Skeletal muscle tissue (tissue), 4 donors: Measurements from ENCODE around the gene GSG1L. TPM values are rescaled to one million over a fixed set of nuclear protein-coding genes. Genes with fewer than 3 reads are reported as not detected.

Experiments used
- H3K27ac ChIP-seq: one replicate; pipeline ENCODE4 v1.7.0; 2013; ENCODE audit warnings: mild to moderate bottlenecking, low read depth, low read length, inconsistent platforms
- H3K27me3 ChIP-seq, 3 donors: one replicate each; pipeline ENCODE4 v1.7.0; 2013; ENCODE audit warnings: low read length in 3 of 3; ENCODE audit not compliant: control insufficient read depth in 3 of 3, insufficient read depth in 3 of 3
- H3K36me3 ChIP-seq, 3 donors: one replicate each; pipeline ENCODE4 v1.7.0; 2013; ENCODE audit warnings: low read length in 3 of 3; ENCODE audit not compliant: control insufficient read depth in 3 of 3, insufficient read depth in 3 of 3
- H3K4me1 ChIP-seq, 3 donors: one replicate each; pipeline ENCODE4 v1.7.0; 2013; ENCODE audit warnings: low read length in 3 of 3, mild to moderate bottlenecking in 3 of 3; ENCODE audit not compliant: control insufficient read depth in 3 of 3, insufficient read depth in 3 of 3
- H3K4me3 ChIP-seq, 3 donors: one replicate each; pipeline ENCODE4 v1.7.0; 2013; ENCODE audit warnings: low read length in 3 of 3
- H3K9ac ChIP-seq, 3 donors: one replicate each; pipeline ENCODE4 v1.7.0; 2013; ENCODE audit warnings: low read length in 3 of 3, mild to moderate bottlenecking in 3 of 3, moderate library complexity in 2 of 3, low read depth in 1 of 3
- H3K9me3 ChIP-seq, 3 donors: one replicate each; pipeline ENCODE4 v1.7.0; 2013; ENCODE audit warnings: low read length in 3 of 3; ENCODE audit not compliant: control insufficient read depth in 3 of 3
- total RNA-seq: library from RNA; depleted of rRNA; stranded (reverse); fragments of >200 nt; gene quantifications from one replicate; pipeline ENCODE4 v1.2.3, GENCODE V29; 2014
- donor health status: Osteomylitis.

Gene GSG1L
- total RNA-seq, 1 donor from 2014 or later = 2.1 TPM

GRCh38 chr16:28057949-28058348, 5.6 kb downstream of the GSG1L start:
- no peaks in the 10 kb centered on the region for H3K36me3 ChIP-seq
- no peak overlapping the region for H3K9ac ChIP-seq
- H3K4me1 ChIP-seq = no peaks in the 10 kb centered on the region
- H3K9me3 ChIP-seq = no peaks in the 10 kb centered on the region
- H3K27ac ChIP-seq = no peak overlapping the region
- H3K4me3 ChIP-seq = no peak overlapping the region
- H3K27me3 ChIP-seq = peaks cover 35 to 62% (median 54%) of the 10 kb centered on the region in 3 donors

GRCh38 chr16:28053461-28053860, 10.1 kb downstream of the GSG1L start:
- H3K27me3 ChIP-seq = peaks cover 14 to 30% (median 24%) of the 10 kb centered on the region in 3 donors
- no peak overlapping the region for H3K9ac ChIP-seq
- H3K9me3 ChIP-seq = peaks cover 0 to 3% (median 0%) of the 10 kb centered on the region in 3 donors
- H3K36me3 ChIP-seq = no peaks in the 10 kb centered on the region
- H3K4me1 ChIP-seq = no peaks in the 10 kb centered on the region
- H3K4me3 ChIP-seq = no peak overlapping the region
- no peak overlapping the region for H3K27ac ChIP-seq

- Histone ChIP-seq H3K27ac (no peak overlapping the region), H3K9ac (no peak overlapping the region), H3K27me3 (peaks cover 6 to 24% (median 17%) of the 10 kb centered on the region in 3 donors), H3K4me1 (no peaks in the 10 kb centered on the region), H3K4me3 (no peak overlapping the region), H3K9me3 (peaks cover 0 to 3% (median 0%) of the 10 kb centered on the region in 3 donors), H3K36me3 (no peaks in the 10 kb centered on the region)
Observed at GRCh38 chr16:28052274-28053128, 11.0 kb downstream of the GSG1L start.

- H3K27ac ChIP-seq = no peak overlapping the region
Observed at GRCh38 chr16:28051486-28051885, 12.0 kb downstream of the GSG1L start.

GRCh38 chr16:28042811-28043210, 20.7 kb downstream of the GSG1L start:
- no peak overlapping the region for H3K27ac ChIP-seq
- peaks cover 0 to 2% (median 0%) of the 10 kb centered on the region in 3 donors for H3K9me3 ChIP-seq
- peak overlapping the region in 2 of 3 donors; percentile 11 to 24 for H3K4me3 ChIP-seq
- H3K9ac ChIP-seq = no peak overlapping the region
- H3K27me3 ChIP-seq = peaks cover 0 to 3% (median 0%) of the 10 kb centered on the region in 3 donors
- peaks cover 3 to 8% (median 5%) of the 10 kb centered on the region in 3 donors for H3K4me1 ChIP-seq
- H3K36me3 ChIP-seq = no peaks in the 10 kb centered on the region

More at GRCh38 chr16:28051486-28051885, 12.0 kb downstream of the GSG1L start:
- H3K4me3 ChIP-seq = no peak overlapping the region
- no peak overlapping the region for H3K9ac ChIP-seq
- no peaks in the 10 kb centered on the region for H3K36me3 ChIP-seq
- peaks cover 5 to 23% (median 8%) of the 10 kb centered on the region in 3 donors for H3K27me3 ChIP-seq
- H3K9me3 ChIP-seq = peaks cover 0 to 5% (median 0%) of the 10 kb centered on the region in 3 donors
- no peaks in the 10 kb centered on the region for H3K4me1 ChIP-seq

- Histone ChIP-seq H3K4me3 (no peak overlapping the region), H3K9ac (no peak overlapping the region), H3K27ac (no peak overlapping the region), H3K4me1 (peaks cover 3 to 8% (median 5%) of the 10 kb centered on the region in 3 donors), H3K9me3 (no peaks in the 10 kb centered on the region), H3K27me3 (peaks cover 0 to 3% (median 0%) of the 10 kb centered on the region in 3 donors), H3K36me3 (no peaks in the 10 kb centered on the region)
Observed at GRCh38 chr16:28041615-28042014, 21.9 kb downstream of the GSG1L start.

- Histone ChIP-seq H3K9me3 (no peaks in the 10 kb centered on the region), H3K36me3 (no peaks in the 10 kb centered on the region), H3K9ac (no peak overlapping the region), H3K27me3 (peaks cover 0 to 3% (median 0%) of the 10 kb centered on the region in 3 donors), H3K4me1 (peaks cover 3 to 8% (median 5%) of the 10 kb centered on the region in 3 donors), H3K27ac (no peak overlapping the region), H3K4me3 (no peak overlapping the region)
Observed at GRCh38 chr16:28040039-28040438, 23.5 kb downstream of the GSG1L start.

- Histone ChIP-seq H3K4me1 (peaks cover 3 to 8% (median 5%) of the 10 kb centered on the region in 3 donors), H3K27ac (no peak overlapping the region), H3K36me3 (no peaks in the 10 kb centered on the region), H3K9ac (no peak overlapping the region), H3K4me3 (no peak overlapping the region), H3K27me3 (peaks cover 0 to 4% (median 3%) of the 10 kb centered on the region in 3 donors), H3K9me3 (no peaks in the 10 kb centered on the region)
Observed at GRCh38 chr16:28039493-28039892, 24.0 kb downstream of the GSG1L start.

GRCh38 chr16:28038409-28038808, 25.1 kb downstream of the GSG1L start:
- no peaks in the 10 kb centered on the region for H3K9me3 ChIP-seq
- H3K27ac ChIP-seq = no peak overlapping the region

GRCh38 chr16:28035866-28036393, 27.6 kb downstream of the GSG1L start:
- Histone ChIP-seq H3K27me3 (peaks cover 0 to 7% (median 3%) of the 10 kb centered on the region in 3 donors), H3K9ac (no peak overlapping the region), H3K4me1 (no peaks in the 10 kb centered on the region), H3K4me3 (no peak overlapping the region), H3K36me3 (no peaks in the 10 kb centered on the region), H3K9me3 (no peaks in the 10 kb centered on the region), H3K27ac (no peak overlapping the region)

More at GRCh38 chr16:28038409-28038808, 25.1 kb downstream of the GSG1L start:
- Histone ChIP-seq H3K4me3 (no peak overlapping the region), H3K36me3 (no peaks in the 10 kb centered on the region), H3K9ac (no peak overlapping the region), H3K4me1 (peaks cover 3 to 8% (median 5%) of the 10 kb centered on the region in 3 donors), H3K27me3 (peaks cover 0 to 4% (median 3%) of the 10 kb centered on the region in 3 donors)
